A549 (cell line): ENCODE measurements around the gene PODN. TPM values are rescaled to one million over a fixed set of nuclear protein-coding genes. Genes with fewer than 3 reads are reported as not detected.

Source experiments
- ATAC-seq, 2 experiments: fragments of 200-7000 bp in 1 of 2; fragments of >200 bp in 1 of 2; cut with Nextera tagmentation in 1 of 2; cut with Tn5 transposase in 1 of 2; 3 replicates each; pipeline versions ENCODE4 v1.8.0 to v1.9.1; 2018 to 2020; ENCODE audit warnings: mild to moderate bottlenecking in 1 of 2, moderate library complexity in 1 of 2
- CTCF ChIA-PET: fragments of 300-600 bp; sonication (Branson Sonifier 250); formaldehyde crosslinking; extraction: SDS; loops from one replicate; lab custom pipeline; 2021; ENCODE audit warnings: antibody characterized with exemption, inconsistent platforms; lab: Yijun Ruan, JAX
- POLR2A ChIA-PET: fragments of 350-600 bp; formaldehyde crosslinking; extraction: SDS; loops from one replicate; lab custom pipeline; 2021; ENCODE audit warnings: antibody characterized with exemption, inconsistent platforms; lab: Yijun Ruan, JAX
- DNase-seq, 2 experiments: peaks; one replicate each; pipeline versions ENCODE4 v3.0.0 to v3.0.0-alpha.2; 2011 to 2016; ENCODE audit warnings: low read depth in 1 of 2, low spot score in 1 of 2
- FAIRE-seq: peaks from 2 replicates; lab custom pipeline; 2011; peaks lifted over from hg19 to GRCh38; lab: Jason Lieb, UNC
- H3K27ac ChIP-seq, 2 experiments: fragments of >200 bp; sonication (Bioruptor Twin); formaldehyde crosslinking; 3 replicates each; pipeline ENCODE4 v1.5.1; 2016 to 2017
- H3K4me1 ChIP-seq: fragments of >200 bp; sonication (Bioruptor Twin); formaldehyde crosslinking; 3 replicates; pipeline ENCODE4 v1.6.1; 2016
- H3K4me2 ChIP-seq: fragments of >200 bp; sonication (Bioruptor Twin); formaldehyde crosslinking; 3 replicates; pipeline ENCODE4 v1.6.1; 2016
- H3K4me3 ChIP-seq: fragments of >200 bp; sonication (Bioruptor Twin); formaldehyde crosslinking; 3 replicates; pipeline ENCODE4 v1.5.1; 2016
- H3K9me3 ChIP-seq: fragments of >200 bp; sonication (Bioruptor Twin); formaldehyde crosslinking; 3 replicates; pipeline ENCODE4 v1.6.1; 2016
- CBX2 ChIP-seq: fragments of 200-600 bp; sonication (generic); IDR thresholded peaks from 2 replicates; pipeline ENCODE4 v1.6.1; 2016; ENCODE audit warnings: low read depth, mild to moderate bottlenecking, borderline replicate concordance
- CHD4 ChIP-seq: fragments of 200-600 bp; sonication (generic); IDR thresholded peaks from 2 replicates; pipeline ENCODE4 v1.6.1; 2016; ENCODE audit warnings: antibody characterized with exemption, mild to moderate bottlenecking, borderline replicate concordance
- EHF ChIP-seq: fragments of 250-450 bp; sonication (Bioruptor Pico); IDR thresholded peaks from 2 replicates; pipeline ENCODE4 v1.5.0; 2020; ENCODE audit warnings: mild to moderate bottlenecking
- ESRRA ChIP-seq: fragments of 150-350 bp; IDR thresholded peaks from 2 replicates; pipeline ENCODE4 v1.6.1; 2014; ENCODE audit warnings: mild to moderate bottlenecking, low read length, borderline replicate concordance
- GATA3 ChIP-seq: IDR thresholded peaks from 2 replicates; pipeline ENCODE4 v1.6.1; 2012; ENCODE audit warnings: borderline replicate concordance
- HOXB13 ChIP-seq: fragments of 250-450 bp; sonication (Bioruptor Pico); IDR thresholded peaks from 2 replicates; pipeline ENCODE4 v1.5.0; 2020; ENCODE audit warnings: low read depth, mild to moderate bottlenecking, moderate library complexity
- KDM5A ChIP-seq: fragments of 200-600 bp; sonication (generic); IDR thresholded peaks from 2 replicates; pipeline ENCODE4 v1.6.1; 2016; ENCODE audit warnings: antibody characterized with exemption, mild to moderate bottlenecking
- MAFK ChIP-seq: fragments of 450-650 bp; IDR thresholded peaks from 2 replicates; pipeline ENCODE4 v1.6.1; 2014; ENCODE audit not compliant: partially characterized antibody
- MAZ ChIP-seq: fragments of 150-350 bp; IDR thresholded peaks from 2 replicates; pipeline ENCODE4 v1.6.1; 2014; ENCODE audit warnings: antibody characterized with exemption, low read depth, low read length, borderline replicate concordance
- NFE2L2 ChIP-seq: fragments of 150-350 bp; conservative IDR thresholded peaks from 2 replicates; pipeline ENCODE4 v1.6.1; 2014; ENCODE audit warnings: low read length
- NPAS2 ChIP-seq: fragments of 250-450 bp; sonication (Bioruptor Pico); IDR thresholded peaks from 2 replicates; pipeline ENCODE4 v1.8.0; 2022; ENCODE audit warnings: mild to moderate bottlenecking, moderate library complexity, borderline replicate concordance
- PHF8 ChIP-seq: fragments of 200-600 bp; sonication (generic); IDR thresholded peaks from 2 replicates; pipeline ENCODE4 v1.6.1; 2016; ENCODE audit warnings: low read depth, mild to moderate bottlenecking, antibody characterized with exemption, moderate library complexity, borderline replicate concordance
- RAD21 ChIP-seq, 2 experiments: fragments of >200 bp in 1 of 2; sonication (Bioruptor Twin) in 1 of 2; formaldehyde crosslinking in 1 of 2; IDR thresholded peaks in 1 of 2; conservative IDR thresholded peaks in 1 of 2; 2 replicates in 1 of 2; 3 replicates in 1 of 2; pipeline ENCODE4 v1.6.1; 2012 to 2018; ENCODE audit warnings: inconsistent platforms in 1 of 2
- RARB ChIP-seq: fragments of 250-450 bp; sonication (Bioruptor Pico); IDR thresholded peaks from 2 replicates; pipeline ENCODE4 v1.8.0; 2021; ENCODE audit warnings: mild to moderate bottlenecking, moderate library complexity
- RCOR1 ChIP-seq: fragments of 150-350 bp; IDR thresholded peaks from 2 replicates; pipeline ENCODE4 v1.6.1; 2014; ENCODE audit warnings: antibody characterized with exemption, low read length, low read depth
- SMC3 ChIP-seq: fragments of >200 bp; sonication (Bioruptor Twin); formaldehyde crosslinking; IDR thresholded peaks from 3 replicates; pipeline ENCODE4 v1.6.1; 2018; ENCODE audit warnings: inconsistent platforms
- ZC3H11A ChIP-seq: fragments of 450-650 bp; IDR thresholded peaks from 2 replicates; pipeline ENCODE4 v1.6.1; 2014; ENCODE audit warnings: antibody characterized with exemption, mild to moderate bottlenecking
- ZFP36 ChIP-seq: fragments of 450-650 bp; IDR thresholded peaks from 2 replicates; pipeline ENCODE4 v1.6.1; 2014; ENCODE audit warnings: borderline replicate concordance; ENCODE audit not compliant: partially characterized antibody
- WGBS: methylation state at CpG from one replicate; pipeline ENCODE4 v1.1.6; 2017; ENCODE audit errors: missing lambda C conversion rate; 5-methylcytosine and 5-hydroxymethylcytosine counted together
- polyA plus RNA-seq, 4 experiments: library from polyadenylated mRNA; depleted of rRNA in 3 of 4; stranded (reverse); fragments of >200 nt; fragmentation: RNase III in 1 of 4; extraction: RNeasy Plus Mini Kit Qiagen cat#74134 plus additional on column Dnase treatment in 1 of 4; gene quantifications; 2 replicates in 3 of 4; 3 replicates in 1 of 4; pipeline ENCODE4 v1.2.3, GENCODE V29; 2011 to 2017
- TF ChIP-seq, protein P1 (sequence below): IDR thresholded peaks from 2 replicates; pipeline ENCODE4 v1.6.1; 2012; ENCODE audit warnings: low read depth, borderline replicate concordance
- TF ChIP-seq, protein P2 (sequence below): fragments of >200 bp; sonication (Bioruptor Twin); formaldehyde crosslinking; IDR thresholded peaks from 3 replicates; pipeline ENCODE4 v1.6.1; 2016

The PODN gene
- polyA plus RNA-seq, 2 of the 4 experiments (the other 2 are of a cell fraction) = 0.05 TPM; not detected in 1

DNA sequence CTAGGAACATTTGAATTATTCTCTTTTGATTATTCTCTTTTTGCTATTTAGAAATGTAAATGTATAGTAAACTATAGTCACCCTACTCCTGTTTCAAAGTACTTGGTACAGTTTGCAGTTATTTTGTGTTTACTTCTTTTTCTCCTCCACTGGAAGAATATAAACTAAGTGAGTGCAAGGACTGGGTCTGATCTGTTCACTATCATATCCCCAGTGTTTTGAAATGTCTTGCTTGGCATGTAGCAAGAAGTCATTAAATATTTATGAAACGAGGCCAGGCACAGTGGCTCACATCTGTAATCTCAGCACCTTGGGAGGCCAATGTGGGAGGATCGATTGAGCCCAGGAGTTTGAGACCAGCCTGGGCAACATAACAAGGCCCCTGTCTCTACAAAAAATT is 35.8 kb upstream of the PODN start:
- no peaks in the 10 kb centered on the region for H3K9me3 ChIP-seq
- no peak overlapping the region for H3K27ac ChIP-seq
- no peak for TF ChIP-seq EHF
- no peak overlapping the region for H3K4me2 ChIP-seq
- WGBS = 94% methylated on average over 2 of the region's 2 CpGs
- CTCF ChIA-PET = interaction anchor here (1.6 kb wide), 1 partner anchor 9 kb away, joined by 3 read pairs; no protein-coding TSS in a partner anchor
- H3K4me1 ChIP-seq = peaks cover 9% of the 10 kb centered on the region; the same call in 2 of the 3 replicates
- ATAC-seq = no peak
- no peak for FAIRE-seq
- POLR2A ChIA-PET = no interaction called here
- DNase-seq = no peak
- H3K4me3 ChIP-seq = no peak overlapping the region

DNA sequence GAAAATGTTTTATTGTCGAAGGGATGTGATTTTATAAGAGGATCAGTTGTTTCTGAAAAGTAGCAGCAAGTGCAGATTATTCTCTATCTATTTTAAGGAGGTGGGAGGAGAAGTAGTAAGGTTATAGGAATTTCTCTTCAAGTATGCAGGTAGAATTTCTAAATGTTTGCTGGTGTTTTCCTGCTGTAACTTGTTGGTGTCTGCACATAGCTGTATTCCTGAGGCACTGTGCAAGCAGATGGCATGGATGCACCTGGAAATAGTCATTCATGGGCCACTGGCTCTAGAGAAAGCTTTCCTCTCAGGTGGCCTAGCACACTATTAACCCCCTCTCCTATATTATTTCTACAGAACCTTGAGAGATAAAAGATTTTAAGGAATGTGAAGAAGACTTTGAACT is 30.3 kb upstream of the PODN start:
- Histone ChIP-seq H3K4me2 (no peak overlapping the region), H3K27ac (no peak overlapping the region), H3K9me3 (no peaks in the 10 kb centered on the region), H3K4me3 (no peak overlapping the region), H3K4me1 (no peaks in the 10 kb centered on the region)
- ATAC-seq = no peak
- DNase-seq = no peak
- ChIA-PET CTCF (interaction anchor here (0.6 to 1.0 kb wide), 2 partner anchors 11 to 140 kb away, joined by 3 read pairs; no protein-coding TSS in a partner anchor), POLR2A (no interaction called here)
- FAIRE-seq = no peak
- TF ChIP-seq CHD4 (no peak), NPAS2 (CRISPR knock-in tag) (no peak), CBX2 (no peak), RARB (CRISPR knock-in tag) (no peak), ZFP36 (no peak), MAFK (no peak), KDM5A (no peak)
- WGBS = 64% methylated on average over 1 of the region's 1 CpG

DNA sequence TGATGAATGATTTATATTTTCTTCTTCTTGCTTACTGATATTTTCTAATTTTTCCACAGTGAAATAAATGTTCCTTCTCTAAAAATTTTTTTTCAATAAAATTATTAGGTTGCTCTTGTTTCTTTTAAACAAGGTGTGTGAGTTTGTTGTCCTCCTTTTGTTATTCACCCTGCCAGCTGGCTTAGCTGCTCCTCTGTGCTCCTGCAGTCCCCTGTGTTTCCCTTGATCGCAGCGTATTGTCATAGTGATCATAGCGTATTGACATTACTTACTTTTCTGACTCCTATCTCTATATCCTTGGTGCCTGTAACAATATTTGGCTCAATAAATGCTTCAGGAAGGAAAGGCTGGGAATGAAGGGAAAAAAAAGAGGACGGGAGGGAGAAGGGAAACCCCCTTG is 24.9 kb upstream of the PODN start:
- Histone ChIP-seq H3K4me3 (no peak overlapping the region), H3K4me2 (no peak overlapping the region), H3K27ac (no peak overlapping the region), H3K9me3 (no peaks in the 10 kb centered on the region), H3K4me1 (no peaks in the 10 kb centered on the region)
- TF ChIP-seq ESRRA (no peak), MAFK (no peak), MAZ (no peak), RAD21 (conservative IDR thresholded peaks at IDR 0.05 in 1 of 2, IDR thresholded peaks at IDR 0.05 in 1 of 2) (no peak), SMC3 (no peak), ZC3H11A (no peak), CHD4 (no peak), GATA3 (no peak), HOXB13 (no peak)
- TF ChIP-seq, protein P1, sequence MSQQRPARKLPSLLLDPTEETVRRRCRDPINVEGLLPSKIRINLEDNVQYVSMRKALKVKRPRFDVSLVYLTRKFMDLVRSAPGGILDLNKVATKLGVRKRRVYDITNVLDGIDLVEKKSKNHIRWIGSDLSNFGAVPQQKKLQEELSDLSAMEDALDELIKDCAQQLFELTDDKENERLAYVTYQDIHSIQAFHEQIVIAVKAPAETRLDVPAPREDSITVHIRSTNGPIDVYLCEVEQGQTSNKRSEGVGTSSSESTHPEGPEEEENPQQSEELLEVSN = no peak
- POLR2A ChIA-PET = no interaction called here
- 91% methylated on average over 4 of the region's 4 CpGs for WGBS
- ATAC-seq = no peak
- CTCF ChIA-PET = no interaction called here
- no peak for DNase-seq
- FAIRE-seq = no peak

DNA sequence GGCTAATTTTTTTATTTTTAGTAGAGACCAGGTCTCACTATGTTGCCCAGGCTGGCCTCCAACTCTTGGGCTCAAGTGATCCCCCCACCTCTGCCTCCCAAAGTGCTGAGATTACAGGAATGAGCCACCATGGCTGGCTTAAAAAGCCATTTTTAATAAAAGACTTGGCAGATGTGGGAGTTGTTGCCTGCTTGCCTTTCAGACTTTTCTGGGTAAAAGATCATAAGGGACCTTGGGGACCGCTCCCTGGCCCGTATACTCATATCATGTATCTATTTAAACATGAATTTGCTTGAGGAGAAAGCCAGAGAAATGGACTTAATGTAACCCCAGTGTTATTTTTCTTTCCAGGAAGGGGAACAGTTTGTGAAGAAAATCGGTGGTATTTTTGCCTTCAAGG is 23.4 kb upstream of the PODN start:
- H3K4me3 ChIP-seq = no peak overlapping the region
- H3K27ac ChIP-seq = no peak overlapping the region
- POLR2A ChIA-PET = no interaction called here
- ATAC-seq = no peak
- no peak for FAIRE-seq
- no peak overlapping the region for H3K4me2 ChIP-seq
- no peaks in the 10 kb centered on the region for H3K4me1 ChIP-seq
- CTCF ChIA-PET = no interaction called here
- 90% methylated on average over 3 of the region's 3 CpGs for WGBS
- DNase-seq = no peak
- no peaks in the 10 kb centered on the region for H3K9me3 ChIP-seq
- TF ChIP-seq RCOR1 (no peak), RAD21 (conservative IDR thresholded peaks at IDR 0.05 in 1 of 2, IDR thresholded peaks at IDR 0.05 in 1 of 2) (no peak)

DNA sequence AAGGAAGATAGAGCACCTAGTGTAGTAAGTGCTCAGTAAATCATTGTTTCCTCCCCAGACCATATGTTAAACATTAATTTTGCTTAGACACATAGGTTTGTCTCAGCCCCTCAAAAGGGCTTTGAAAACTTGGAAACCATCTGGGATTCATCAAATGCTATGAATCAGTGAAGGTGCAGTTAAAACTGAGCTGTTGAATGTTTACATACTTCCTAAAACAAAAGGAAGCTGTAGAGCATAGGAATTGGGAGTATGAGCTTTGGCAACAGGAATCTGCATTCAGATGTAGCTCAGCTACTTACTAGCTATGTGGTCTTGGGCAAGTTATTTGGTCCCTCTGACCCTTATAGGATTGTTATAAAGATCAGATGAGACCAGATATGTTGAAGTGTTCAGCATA is 18.7 kb upstream of the PODN start:
- POLR2A ChIA-PET = no interaction called here
- no peak overlapping the region for H3K4me2 ChIP-seq
- FAIRE-seq = no peak

More for the DNA sequence above, 18.7 kb upstream of the PODN start:
- DNase-seq (no peak), ATAC-seq (no peak)
- Histone ChIP-seq H3K4me3 (no peak overlapping the region), H3K9me3 (no peaks in the 10 kb centered on the region), H3K27ac (no peak overlapping the region), H3K4me1 (peaks cover 6% of the 10 kb centered on the region; the same call in 1 of the 3 replicates)
- CTCF ChIA-PET = interaction anchor here (1.2 to 2.1 kb wide), 2 partner anchors 12 to 141 kb away, joined by 4 to 9 read pairs; no protein-coding TSS in a partner anchor
- TF ChIP-seq NFE2L2 = no peak
- no peak for TF ChIP-seq PHF8
- TF ChIP-seq RCOR1 = no peak
- no peak for TF ChIP-seq RARB (CRISPR knock-in tag)
- TF ChIP-seq, protein P2, sequence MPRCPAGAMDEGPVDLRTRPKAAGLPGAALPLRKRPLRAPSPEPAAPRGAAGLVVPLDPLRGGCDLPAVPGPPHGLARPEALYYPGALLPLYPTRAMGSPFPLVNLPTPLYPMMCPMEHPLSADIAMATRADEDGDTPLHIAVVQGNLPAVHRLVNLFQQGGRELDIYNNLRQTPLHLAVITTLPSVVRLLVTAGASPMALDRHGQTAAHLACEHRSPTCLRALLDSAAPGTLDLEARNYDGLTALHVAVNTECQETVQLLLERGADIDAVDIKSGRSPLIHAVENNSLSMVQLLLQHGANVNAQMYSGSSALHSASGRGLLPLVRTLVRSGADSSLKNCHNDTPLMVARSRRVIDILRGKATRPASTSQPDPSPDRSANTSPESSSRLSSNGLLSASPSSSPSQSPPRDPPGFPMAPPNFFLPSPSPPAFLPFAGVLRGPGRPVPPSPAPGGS = no peak
